ENCODE measurements around the gene ZBTB46.

GRCh38 chr20:63873477-63873971 lies 42.5 kb upstream of the ZBTB46 start:
- TF ChIP-seq, protein P1, sequence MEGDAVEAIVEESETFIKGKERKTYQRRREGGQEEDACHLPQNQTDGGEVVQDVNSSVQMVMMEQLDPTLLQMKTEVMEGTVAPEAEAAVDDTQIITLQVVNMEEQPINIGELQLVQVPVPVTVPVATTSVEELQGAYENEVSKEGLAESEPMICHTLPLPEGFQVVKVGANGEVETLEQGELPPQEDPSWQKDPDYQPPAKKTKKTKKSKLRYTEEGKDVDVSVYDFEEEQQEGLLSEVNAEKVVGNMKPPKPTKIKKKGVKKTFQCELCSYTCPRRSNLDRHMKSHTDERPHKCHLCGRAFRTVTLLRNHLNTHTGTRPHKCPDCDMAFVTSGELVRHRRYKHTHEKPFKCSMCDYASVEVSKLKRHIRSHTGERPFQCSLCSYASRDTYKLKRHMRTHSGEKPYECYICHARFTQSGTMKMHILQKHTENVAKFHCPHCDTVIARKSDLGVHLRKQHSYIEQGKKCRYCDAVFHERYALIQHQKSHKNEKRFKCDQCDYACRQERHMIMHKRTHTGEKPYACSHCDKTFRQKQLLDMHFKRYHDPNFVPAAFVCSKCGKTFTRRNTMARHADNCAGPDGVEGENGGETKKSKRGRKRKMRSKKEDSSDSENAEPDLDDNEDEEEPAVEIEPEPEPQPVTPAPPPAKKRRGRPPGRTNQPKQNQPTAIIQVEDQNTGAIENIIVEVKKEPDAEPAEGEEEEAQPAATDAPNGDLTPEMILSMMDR (IDR thresholded peaks at IDR 0.05; ENCODE audit: low read depth, low read length), result no peak
- TF ChIP-seq EZH2phosphoT487 (IDR thresholded peaks at IDR 0.05; ENCODE audit: low read depth), result no peak
